Activated CD4-positive, alpha-beta T cell treated with anti-CD3 and anti-CD28 coated beads for 36 hours (primary cell): ENCODE data around the gene STUM. TPM values are rescaled to one million over a fixed set of nuclear protein-coding genes. Genes with fewer than 3 reads are reported as not detected.
"Not testable (repeated sequence)": the region's sequence is repeated elsewhere in the genome, so short reads cannot be mapped to it uniquely, and the experiment has no call there.

Source experiments
- ATAC-seq: fragments of 200-7000 bp; cut with Tn5 transposase; one replicate; pipeline ENCODE4 v1.10.0; 2021; ENCODE audit warnings: mild to moderate bottlenecking, moderate library complexity
- CTCF ChIA-PET: fragments of 350-600 bp; sonication (Branson Sonifier 250); formaldehyde crosslinking; loops from one replicate; lab custom pipeline; 2021; ENCODE audit warnings: antibody characterized with exemption; lab: Charles Lee
- POLR2A ChIA-PET: fragments of 350-600 bp; sonication (Branson Sonifier 250); formaldehyde crosslinking; loops from one replicate; lab custom pipeline; 2021; ENCODE audit warnings: antibody characterized with exemption, inconsistent platforms; lab: Charles Lee
- DNase-seq: peaks from one replicate; pipeline ENCODE4 v3.0.0-alpha.2; 2020
- H3K27ac Mint-ChIP-seq: one replicate; pipeline ENCODE4 v1.8.0; 2021; ENCODE audit warnings: mixed read lengths
- H3K27me3 Mint-ChIP-seq: one replicate; pipeline ENCODE4 v1.8.0; 2021; ENCODE audit warnings: mixed read lengths
- H3K36me3 Mint-ChIP-seq: one replicate; pipeline ENCODE4 v1.8.0; 2021; ENCODE audit warnings: low read depth, mixed read lengths
- H3K4me1 Mint-ChIP-seq: one replicate; pipeline ENCODE4 v1.8.0; 2021; ENCODE audit warnings: mixed read lengths
- H3K4me3 Mint-ChIP-seq: one replicate; pipeline ENCODE4 v1.8.0; 2021; ENCODE audit warnings: mild to moderate bottlenecking, moderate library complexity, mixed read lengths
- H3K9me3 Mint-ChIP-seq: one replicate; pipeline ENCODE4 v1.8.0; 2021; ENCODE audit warnings: low read depth, mixed read lengths
- intact Hi-C, 2 experiments: fragments of 100-400 bp; cut with DNase I in 1 of 2; cut with micrococcal nuclease in 1 of 2; formaldehyde crosslinking; loops; one replicate each; pipeline versions ENCODE4 v1.14.2 to v1.15.1; 2022 to 2024; cut with DNase I, micrococcal nuclease
- total RNA-seq, 2 experiments: library from RNA; stranded (reverse); gene quantifications; one replicate each; pipeline ENCODE4 v1.2.3, GENCODE V29; 2021

STUM gene
- total RNA-seq, 2 experiments from 2014 or later, result not detected

DNA sequence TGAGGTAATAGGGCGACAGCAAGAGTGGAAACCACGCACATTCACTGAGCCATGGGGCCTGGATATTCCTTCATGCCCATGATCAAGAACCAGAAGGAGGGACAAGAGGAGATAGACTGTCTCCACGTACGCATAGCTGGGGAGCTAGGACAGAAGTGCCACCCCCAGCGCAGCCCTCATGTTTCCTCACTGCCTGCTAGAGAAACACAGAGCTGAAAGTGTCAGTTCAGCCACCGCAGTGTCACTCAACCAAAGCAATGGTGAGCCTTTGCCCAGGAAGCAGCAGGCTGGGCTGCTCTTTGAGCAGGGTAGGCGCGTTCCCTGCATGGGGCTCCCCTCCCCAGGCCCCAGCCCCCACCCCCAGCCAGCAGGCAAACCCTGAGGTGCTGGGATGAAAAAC, 68.5 kb downstream of the STUM start:
- Mint-ChIP-seq H3K27me3 (no peaks in the 10 kb centered on the region), H3K4me1 (no peaks in the 10 kb centered on the region), H3K27ac (no peak overlapping the region), H3K9me3 (no peaks in the 10 kb centered on the region), H3K36me3 (no peaks in the 10 kb centered on the region), H3K4me3 (no peak overlapping the region)
- ATAC-seq, result no peak
- intact Hi-C loops, result no loop called here
- DNase-seq, result no peak
- ChIA-PET POLR2A (no interaction called here), CTCF (no interaction called here)

DNA sequence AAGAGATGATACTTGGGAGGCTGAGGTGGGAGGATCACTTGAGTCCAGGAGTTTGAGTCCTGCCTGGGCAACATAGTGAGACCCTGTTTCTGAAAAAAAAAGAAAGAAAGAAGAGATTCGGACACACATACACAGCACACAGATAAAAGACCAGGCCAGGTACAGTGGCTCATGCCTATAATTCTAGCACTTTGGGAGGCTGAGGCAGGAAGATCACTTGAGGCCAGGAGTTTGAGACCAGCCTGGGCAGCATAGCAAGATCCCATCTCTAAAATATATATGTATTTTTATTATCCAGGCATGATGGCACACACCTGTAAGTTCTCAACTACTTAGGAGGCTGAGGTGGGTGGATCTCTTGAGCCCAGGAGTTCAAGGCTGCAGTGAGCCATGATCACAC, 69.2 kb downstream of the STUM start:
- POLR2A ChIA-PET, intact Hi-C loops, H3K27me3 Mint-ChIP-seq, H3K36me3 Mint-ChIP-seq, H3K27ac Mint-ChIP-seq, H3K9me3 Mint-ChIP-seq, ATAC-seq, H3K4me1 Mint-ChIP-seq, H3K4me3 Mint-ChIP-seq, DNase-seq: not testable (repeated sequence)
- CTCF ChIA-PET, result interaction anchor here (1.5 kb wide), 1 partner anchor 9 kb away, joined by 5 read pairs; no protein-coding TSS in a partner anchor

DNA sequence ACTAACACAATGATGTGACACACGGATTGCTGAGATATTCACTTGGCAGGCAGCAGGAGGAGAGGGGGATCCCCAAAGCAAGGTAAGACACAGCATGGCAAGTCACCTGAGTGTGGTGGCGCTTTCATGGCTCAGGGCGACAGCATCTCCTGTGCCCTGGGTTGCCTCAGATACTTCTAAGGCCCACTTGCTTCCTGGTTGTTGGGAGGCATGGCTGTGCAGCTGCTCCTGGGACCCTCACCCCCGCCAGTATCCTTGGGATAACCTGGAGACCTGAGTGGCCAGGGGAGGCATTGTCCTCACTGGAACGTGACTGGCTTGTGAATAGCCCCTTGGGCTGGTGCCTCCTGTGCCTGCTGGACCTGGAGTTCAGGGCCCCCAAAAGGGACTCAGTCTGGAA, 69.8 kb downstream of the STUM start:
- no peaks in the 10 kb centered on the region for H3K4me1 Mint-ChIP-seq
- ATAC-seq (no peak), DNase-seq (no peak)
- no peak overlapping the region for H3K4me3 Mint-ChIP-seq
- H3K27ac Mint-ChIP-seq, result no peak overlapping the region
- ChIA-PET POLR2A (interaction anchor here (0.8 kb wide), 1 partner anchor 402 kb away, joined by 3 read pairs; no protein-coding TSS in a partner anchor), CTCF (interaction anchor here (1.5 kb wide), 1 partner anchor 10 kb away, joined by 5 read pairs; no protein-coding TSS in a partner anchor)
- intact Hi-C loops, result no loop called here
- no peaks in the 10 kb centered on the region for H3K27me3 Mint-ChIP-seq
- H3K9me3 Mint-ChIP-seq, result no peaks in the 10 kb centered on the region
- no peaks in the 10 kb centered on the region for H3K36me3 Mint-ChIP-seq

DNA sequence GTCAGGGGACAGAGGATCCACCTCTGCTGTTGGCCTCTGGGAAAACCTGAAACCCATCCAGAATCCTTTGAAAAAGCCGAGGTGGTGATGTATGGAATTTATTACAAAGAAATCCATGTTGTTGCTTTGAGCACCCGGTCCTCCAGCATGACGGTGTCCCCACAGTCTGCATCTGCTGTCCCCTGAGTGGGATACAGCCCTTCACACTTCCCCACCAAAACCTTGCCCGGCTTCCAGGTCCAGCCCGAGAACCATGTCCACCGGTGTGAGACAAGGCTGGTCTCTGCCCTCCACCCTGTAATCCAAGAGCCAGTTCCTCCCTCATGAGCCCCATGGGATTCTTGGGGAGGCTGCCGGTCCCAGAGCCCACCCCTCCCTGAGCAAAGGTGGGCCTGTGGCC, 70.5 kb downstream of the STUM start:
- DNase-seq, result no peak
- H3K36me3 Mint-ChIP-seq, result no peaks in the 10 kb centered on the region
- ChIA-PET CTCF (interaction anchor here (1.5 kb wide), 1 partner anchor 10 kb away, joined by 5 read pairs; no protein-coding TSS in a partner anchor), POLR2A (interaction anchor here (0.8 kb wide), 1 partner anchor 401 kb away, joined by 3 read pairs; no protein-coding TSS in a partner anchor)
- H3K27ac Mint-ChIP-seq, result no peak overlapping the region
- intact Hi-C loops, result no loop called here
- no peaks in the 10 kb centered on the region for H3K9me3 Mint-ChIP-seq
- no peaks in the 10 kb centered on the region for H3K27me3 Mint-ChIP-seq
- H3K4me3 Mint-ChIP-seq, result no peak overlapping the region
- H3K4me1 Mint-ChIP-seq, result no peaks in the 10 kb centered on the region
- ATAC-seq, result no peak

DNA sequence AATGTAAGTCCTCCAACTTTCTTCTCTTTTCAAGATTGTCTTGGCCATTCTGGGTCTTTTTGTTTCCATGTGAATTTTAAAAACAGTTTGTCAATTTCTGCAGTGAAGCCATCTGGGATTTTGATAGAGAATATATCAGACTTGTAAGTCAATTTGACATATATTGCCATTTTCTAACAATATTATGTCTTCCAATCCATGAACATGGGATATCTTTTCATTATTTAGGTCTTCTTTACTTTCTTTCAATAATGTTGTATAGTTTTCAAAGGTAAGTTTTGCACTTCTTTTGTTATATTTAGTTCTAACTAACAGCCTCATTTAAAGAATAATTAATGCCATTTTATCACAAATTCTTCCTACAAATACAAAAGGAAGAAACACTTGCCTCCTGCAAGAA, 73.4 kb downstream of the STUM start:
- ChIA-PET POLR2A (no interaction called here), CTCF (no interaction called here)
- H3K27ac Mint-ChIP-seq, result no peak overlapping the region
- no peaks in the 10 kb centered on the region for H3K9me3 Mint-ChIP-seq
- H3K4me3 Mint-ChIP-seq, result no peak overlapping the region
- DNase-seq (no peak), ATAC-seq (no peak)
- no peaks in the 10 kb centered on the region for H3K27me3 Mint-ChIP-seq
- peaks cover 5% of the 10 kb centered on the region for H3K36me3 Mint-ChIP-seq
- intact Hi-C loops, result loop anchor here in 1 of 2 experiments (10.0 kb wide), 2 partner anchors 453 to 923 kb away; no protein-coding TSS in a partner anchor
- H3K4me1 Mint-ChIP-seq, result peaks cover 7% of the 10 kb centered on the region

DNA sequence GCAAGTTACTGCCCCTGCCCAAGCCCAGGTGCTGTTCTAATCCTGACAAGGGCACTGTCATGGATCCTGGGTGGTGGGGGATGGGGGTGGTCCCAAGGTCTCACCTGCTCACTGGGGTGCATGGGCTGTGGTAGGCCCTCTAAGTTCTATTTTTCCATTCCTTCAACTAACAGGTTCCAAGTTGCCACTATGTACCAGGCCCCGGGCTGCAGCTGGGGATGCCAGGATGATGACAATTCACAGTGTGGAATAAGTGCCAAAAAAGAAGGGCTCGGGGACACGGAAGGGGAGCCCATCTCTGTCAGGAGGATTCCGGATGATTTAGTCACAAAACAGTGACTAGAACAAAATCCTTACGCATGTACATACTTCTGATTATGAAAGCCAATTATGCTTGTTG, 76.0 kb downstream of the STUM start:
- Mint-ChIP-seq H3K27me3 (no peaks in the 10 kb centered on the region), H3K4me1 (peaks cover 24% of the 10 kb centered on the region)
- CTCF ChIA-PET, result interaction anchor here (0.9 to 3.3 kb wide), 3 partner anchors 9 to 259 kb away, joined by 3 to 12 read pairs (median 4); no protein-coding TSS in a partner anchor

DNA sequence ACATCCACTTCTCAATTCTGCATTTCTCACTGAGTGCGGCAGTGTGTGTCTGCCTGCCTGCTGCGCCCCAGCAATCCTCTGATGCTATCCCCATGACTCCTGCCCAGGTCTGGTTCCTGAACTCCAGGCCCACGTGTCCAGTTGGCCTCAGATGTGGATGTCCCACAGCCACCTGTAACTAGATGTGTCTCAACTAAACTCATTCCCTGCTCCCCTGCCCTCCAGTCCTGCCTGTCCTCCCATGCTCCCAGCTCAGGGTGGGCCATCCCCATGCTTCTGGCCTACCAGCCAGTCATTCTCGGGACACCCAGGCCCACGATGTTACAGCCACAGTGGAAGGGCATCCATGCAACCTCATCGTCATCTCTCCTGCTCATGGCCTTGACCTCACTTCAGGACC, 76.8 kb downstream of the STUM start:
- peaks cover 15% of the 10 kb centered on the region for H3K36me3 Mint-ChIP-seq
- POLR2A ChIA-PET, result no interaction called here
- DNase-seq, result no peak
- CTCF ChIA-PET, result interaction anchor here (1.6 to 3.3 kb wide), 2 partner anchors 62 to 75 kb away, joined by 12 read pairs; no protein-coding TSS in a partner anchor
- peaks cover 24% of the 10 kb centered on the region for H3K4me1 Mint-ChIP-seq
- ATAC-seq, result no peak
- peaks cover 1% of the 10 kb centered on the region for H3K9me3 Mint-ChIP-seq
- intact Hi-C loops, result loop anchor here in 1 of 2 experiments (10.0 kb wide), 2 partner anchors 449 to 919 kb away; no protein-coding TSS in a partner anchor
- no peak overlapping the region for H3K27ac Mint-ChIP-seq
- no peaks in the 10 kb centered on the region for H3K27me3 Mint-ChIP-seq
- no peak overlapping the region for H3K4me3 Mint-ChIP-seq

More for the DNA sequence above, 76.0 kb downstream of the STUM start:
- Mint-ChIP-seq H3K36me3 (peaks cover 15% of the 10 kb centered on the region), H3K4me3 (no peak overlapping the region), H3K9me3 (peaks cover 1% of the 10 kb centered on the region), H3K27ac (no peak overlapping the region)
- no peak for ATAC-seq
- intact Hi-C loops, result loop anchor here in 1 of 2 experiments (10.0 kb wide), 2 partner anchors 450 to 920 kb away; no protein-coding TSS in a partner anchor
- POLR2A ChIA-PET, result interaction anchor here (0.6 kb wide), 1 partner anchor 281 kb away, joined by 4 read pairs; no protein-coding TSS in a partner anchor
- DNase-seq, result no peak

DNA sequence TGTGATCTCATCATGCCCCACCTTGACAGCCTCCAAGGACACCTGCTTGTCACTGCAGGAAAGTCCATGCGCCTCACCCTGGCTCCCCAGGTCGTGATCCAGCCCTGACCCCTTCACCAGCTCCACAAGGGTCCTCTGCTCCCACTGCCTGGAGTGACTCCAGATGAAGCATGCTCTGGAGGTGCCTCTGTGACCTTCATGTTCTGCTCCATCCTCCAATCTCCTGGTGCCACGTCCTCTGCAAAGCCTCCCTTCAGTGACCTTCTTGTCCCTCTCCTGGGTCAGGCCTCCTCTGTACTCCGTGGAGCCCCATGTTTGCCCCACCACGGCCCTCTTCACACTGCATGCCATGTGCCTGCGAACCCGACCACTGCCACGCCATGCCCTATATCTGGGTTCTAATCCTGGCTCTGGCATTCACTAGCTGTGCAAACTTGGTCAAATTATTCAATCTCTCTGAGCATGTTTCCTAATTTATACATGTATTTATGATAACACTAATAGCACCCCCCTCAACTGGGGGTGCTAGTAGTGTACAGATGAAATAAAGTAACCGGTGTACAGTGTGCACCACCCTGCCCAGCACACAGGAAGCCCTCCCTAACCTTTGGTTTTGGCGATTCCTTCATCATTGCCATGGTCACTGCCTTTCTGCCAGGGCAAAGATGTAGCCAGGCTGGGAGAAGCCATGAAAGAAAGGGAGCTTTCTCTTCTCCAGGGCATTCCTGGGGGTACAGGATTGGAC, 77.4 kb downstream of the STUM start:
- Mint-ChIP-seq H3K9me3 (peaks cover 1% of the 10 kb centered on the region), H3K36me3 (peaks cover 15% of the 10 kb centered on the region), H3K4me1 (peaks cover 24% of the 10 kb centered on the region), H3K4me3 (peak overlapping the region; percentile 46), H3K27me3 (no peaks in the 10 kb centered on the region), H3K27ac (peak overlapping the region; percentile 90)
- intact Hi-C loops, result loop anchor here (1.0 to 10.0 kb wide), 9 partner anchors 37 to 919 kb away; partner anchors contain the start of gene ITPKB (in 1 of the 2)
- POLR2A ChIA-PET, result interaction anchor here (0.7 to 1.0 kb wide), 4 partner anchors 76 to 313 kb away, joined by 3 to 6 read pairs (median 4); no protein-coding TSS in a partner anchor
- DNase-seq (no peak), ATAC-seq (peak; percentile 49)
- CTCF ChIA-PET, result interaction anchor here (0.6 to 3.3 kb wide), 53 partner anchors 9 to 486 kb away, joined by 3 to 33 read pairs (median 4); no protein-coding TSS in a partner anchor

DNA sequence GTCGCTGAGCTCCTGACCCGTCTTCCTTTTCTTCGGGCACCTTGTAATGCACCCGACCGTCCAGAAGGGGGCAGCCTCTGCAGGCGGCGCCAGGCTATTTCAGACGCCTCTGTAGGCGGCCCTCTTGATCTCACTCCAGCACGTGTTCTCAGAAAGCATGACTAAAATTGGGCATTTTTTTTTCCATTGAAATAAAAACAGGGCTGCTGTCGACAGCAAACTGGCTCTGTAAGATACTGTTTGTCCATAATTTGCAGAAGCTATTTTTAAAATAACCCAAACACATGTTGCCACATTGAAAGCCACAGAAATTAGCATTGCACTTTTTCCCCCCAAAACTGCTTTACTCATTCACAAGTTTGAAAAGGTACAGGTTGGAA, 78.0 kb downstream of the STUM start:
- peak; percentile 91 for DNase-seq
- Mint-ChIP-seq H3K4me3 (peak overlapping the region; percentile 46), H3K27me3 (no peaks in the 10 kb centered on the region), H3K9me3 (peaks cover 1% of the 10 kb centered on the region), H3K4me1 (peaks cover 26% of the 10 kb centered on the region), H3K27ac (peak overlapping the region; percentile 90), H3K36me3 (peaks cover 19% of the 10 kb centered on the region)
- ChIA-PET POLR2A (interaction anchor here (0.7 to 1.0 kb wide), 4 partner anchors 76 to 312 kb away, joined by 3 to 6 read pairs (median 4); no protein-coding TSS in a partner anchor), CTCF (interaction anchor here (0.5 to 3.3 kb wide), 54 partner anchors 8 to 485 kb away, joined by 3 to 33 read pairs (median 4); no protein-coding TSS in a partner anchor)
- ATAC-seq, result peak; percentile 82
- intact Hi-C loops, result loop anchor here (1.0 to 10.0 kb wide), 9 partner anchors 37 to 918 kb away; partner anchors contain the start of gene ITPKB (in 1 of the 2)

DNA sequence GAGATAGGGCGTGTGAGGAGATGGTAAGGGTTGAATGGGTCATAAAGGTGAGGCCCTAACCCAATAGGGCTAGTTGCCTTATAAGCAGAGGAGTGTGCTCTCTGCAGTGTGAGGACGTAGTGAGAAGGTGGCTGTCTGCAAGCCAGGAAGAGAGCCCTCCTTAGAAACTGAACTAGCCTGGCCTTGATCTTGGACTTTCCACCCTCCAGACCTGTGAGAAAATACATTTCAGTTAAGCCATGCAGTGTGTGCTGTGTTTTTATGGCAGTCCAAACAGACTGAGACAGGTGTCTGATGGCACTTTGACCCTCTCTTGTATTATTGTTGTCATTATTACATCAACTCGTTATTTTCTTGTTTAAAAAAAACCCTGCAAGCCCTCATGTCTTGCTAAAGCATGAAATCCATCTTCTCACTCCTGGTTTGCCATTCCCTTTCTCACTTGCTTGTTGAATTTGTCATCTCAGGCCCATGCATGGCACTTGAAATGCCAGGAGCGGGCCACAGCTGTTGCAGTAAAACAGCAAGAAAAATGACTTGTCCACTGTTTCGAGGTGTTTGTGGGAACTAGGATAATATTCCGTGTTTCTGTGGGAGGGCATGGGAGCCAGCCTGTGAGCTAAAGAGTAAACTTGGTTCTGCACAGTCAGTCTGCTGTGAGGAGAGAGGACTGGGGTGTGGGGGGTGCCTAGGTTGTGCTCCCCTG, 78.6 kb downstream of the STUM start:
- peaks cover 24% of the 10 kb centered on the region for H3K36me3 Mint-ChIP-seq
- peak; percentile 7 for ATAC-seq
- peak overlapping the region; percentile 46 for H3K4me3 Mint-ChIP-seq
- ChIA-PET CTCF (interaction anchor here (0.5 to 3.3 kb wide), 30 partner anchors 8 to 279 kb away, joined by 3 to 33 read pairs (median 4); no protein-coding TSS in a partner anchor), POLR2A (interaction anchor here (1.0 kb wide), 1 partner anchor 256 kb away, joined by 3 read pairs; no protein-coding TSS in a partner anchor)
- peaks cover 31% of the 10 kb centered on the region for H3K4me1 Mint-ChIP-seq
- no peaks in the 10 kb centered on the region for H3K27me3 Mint-ChIP-seq
- DNase-seq, result no peak
- intact Hi-C loops, result loop anchor here (1.0 to 10.0 kb wide), 6 partner anchors 60 to 918 kb away; partner anchors contain the start of genes COQ8A (in 1 of the 2) and ITPKB (in 1 of the 2)
- peaks cover 1% of the 10 kb centered on the region for H3K9me3 Mint-ChIP-seq
- peak overlapping the region; percentile 90 for H3K27ac Mint-ChIP-seq
